GM18873 (cell line): ENCODE data around the gene LMBR1.
"Not testable (repeated sequence)": the region's sequence is repeated elsewhere in the genome, so short reads cannot be mapped to it uniquely, and the experiment has no call there.

Source experiments
- ATAC-seq: cut with Tn5 transposase; IDR thresholded peaks from one replicate; pipeline ENCODE4 v1.9.1; 2021; ENCODE audit warnings: mild to moderate bottlenecking, moderate library complexity, moderate number of reproducible peaks; ENCODE audit not compliant: unreplicated experiment, low FRiP score

The LMBR1 gene

GRCh38 chr7:156722043-156722826, 170.7 kb downstream of the LMBR1 start:
- no peak for ATAC-seq

- ATAC-seq = no peak
Observed at GRCh38 chr7:156703773-156704482, 189.1 kb downstream of the LMBR1 start.

- ATAC-seq = no peak
Observed at GRCh38 chr7:156703209-156703608, 189.8 kb downstream of the LMBR1 start.

- no peak for ATAC-seq
Observed at GRCh38 chr7:156702399-156702798, 190.6 kb downstream of the LMBR1 start.

- not testable (repeated sequence) for ATAC-seq
Observed at GRCh38 chr7:156701787-156702186, 191.2 kb downstream of the LMBR1 start.

- not testable (repeated sequence) for ATAC-seq
Observed at GRCh38 chr7:156698512-156698911, 194.5 kb downstream of the LMBR1 start.

- not testable (repeated sequence) for ATAC-seq
Observed at GRCh38 chr7:156697283-156697682, 195.7 kb downstream of the LMBR1 start.

GRCh38 chr7:156693627-156694026, 199.4 kb downstream of the LMBR1 start:
- ATAC-seq = no peak

GRCh38 chr7:156692849-156693248, 200.1 kb downstream of the LMBR1 start:
- ATAC-seq = no peak

GRCh38 chr7:156691764-156692163, 201.2 kb downstream of the LMBR1 start:
- no peak for ATAC-seq

GRCh38 chr7:156684661-156685060, 208.3 kb downstream of the LMBR1 start:
- no peak for ATAC-seq

GRCh38 chr7:156684251-156684650, 208.7 kb downstream of the LMBR1 start:
- ATAC-seq = no peak

GRCh38 chr7:156682928-156683327, 210.1 kb downstream of the LMBR1 start:
- no peak for ATAC-seq

- ATAC-seq = no peak
Observed at GRCh38 chr7:156680281-156680680, 212.7 kb downstream of the LMBR1 start.

GRCh38 chr7:156677374-156678054, 215.5 kb downstream of the LMBR1 start:
- no peak for ATAC-seq

- no peak for ATAC-seq
Observed at GRCh38 chr7:156676263-156676662, 216.7 kb downstream of the LMBR1 start.

GRCh38 chr7:156675721-156676120, 217.3 kb downstream of the LMBR1 start:
- no peak for ATAC-seq

GRCh38 chr7:156673902-156674301, 219.1 kb downstream of the LMBR1 start:
- no peak for ATAC-seq

GRCh38 chr7:156673454-156673853, 219.5 kb downstream of the LMBR1 start:
- ATAC-seq = no peak

- no peak for ATAC-seq
Observed at GRCh38 chr7:156669035-156669828, 223.8 kb downstream of the LMBR1 start.
